Skeletal muscle satellite cell (primary cell): ENCODE data around the gene CADPS.

ENCODE experiments used
- H3K27me3 ChIP-seq: 2 replicates; pipeline ENCODE4 v1.7.0; 2013; ENCODE audit warnings: low read length; ENCODE audit not compliant: control insufficient read depth, insufficient read depth
- H3K36me3 ChIP-seq: 2 replicates; pipeline ENCODE4 v1.7.0; 2013; ENCODE audit warnings: mild to moderate bottlenecking, control low read depth, low read length; ENCODE audit not compliant: insufficient read depth
- H3K4me1 ChIP-seq: 2 replicates; pipeline ENCODE4 v1.7.0; 2013; ENCODE audit warnings: low read length; ENCODE audit not compliant: control insufficient read depth, insufficient read depth
- H3K4me2 ChIP-seq: 2 replicates; pipeline ENCODE4 v1.7.0; 2013; ENCODE audit warnings: mild to moderate bottlenecking, low read length
- H3K4me3 ChIP-seq: 2 replicates; pipeline ENCODE4 v1.7.0; 2013; ENCODE audit warnings: low read length
- H3K9ac ChIP-seq: 2 replicates; pipeline ENCODE4 v1.7.0; 2013; ENCODE audit warnings: mild to moderate bottlenecking, low read depth, low read length, moderate library complexity
- H3K9me3 ChIP-seq: replicated peaks from 2 replicates; pipeline ENCODE4 v1.7.0; 2013; ENCODE audit warnings: mild to moderate bottlenecking, control low read depth, low read length

CADPS gene

GRCh38 chr3:62439978-62440377, 435.2 kb downstream of the CADPS start:
- Histone ChIP-seq H3K9me3 (no peaks in the 10 kb centered on the region), H3K4me2 (no peak overlapping the region), H3K9ac (no peak overlapping the region), H3K4me3 (no peak overlapping the region), H3K27me3 (peaks cover 5% of the 10 kb centered on the region), H3K4me1 (no peaks in the 10 kb centered on the region), H3K36me3 (no peaks in the 10 kb centered on the region)

GRCh38 chr3:62439176-62439813, 435.9 kb downstream of the CADPS start:
- no peaks in the 10 kb centered on the region for H3K36me3 ChIP-seq

GRCh38 chr3:62436785-62437184, 438.4 kb downstream of the CADPS start:
- Histone ChIP-seq H3K36me3 (no peaks in the 10 kb centered on the region), H3K4me3 (no peak overlapping the region), H3K4me1 (no peaks in the 10 kb centered on the region), H3K9ac (no peak overlapping the region), H3K27me3 (peaks cover 5% of the 10 kb centered on the region), H3K9me3 (no peaks in the 10 kb centered on the region), H3K4me2 (no peak overlapping the region)

More at GRCh38 chr3:62439176-62439813, 435.9 kb downstream of the CADPS start:
- Histone ChIP-seq H3K4me1 (no peaks in the 10 kb centered on the region), H3K4me3 (no peak overlapping the region), H3K4me2 (no peak overlapping the region), H3K27me3 (peaks cover 5% of the 10 kb centered on the region), H3K9me3 (no peaks in the 10 kb centered on the region), H3K9ac (no peak overlapping the region)

- H3K9ac ChIP-seq: no peak overlapping the region
- H3K36me3 ChIP-seq: no peaks in the 10 kb centered on the region
- H3K4me1 ChIP-seq: no peaks in the 10 kb centered on the region
- no peaks in the 10 kb centered on the region for H3K27me3 ChIP-seq
- H3K4me2 ChIP-seq: no peak overlapping the region
- no peak overlapping the region for H3K4me3 ChIP-seq
- H3K9me3 ChIP-seq: no peaks in the 10 kb centered on the region
These were observed 441.8 kb downstream of the CADPS start for GRCh38 chr3:62433396-62433795.

- no peaks in the 10 kb centered on the region for H3K36me3 ChIP-seq
- H3K4me1 ChIP-seq: no peaks in the 10 kb centered on the region
- H3K4me2 ChIP-seq: no peak overlapping the region
- no peak overlapping the region for H3K9ac ChIP-seq
- peaks cover 4% of the 10 kb centered on the region for H3K27me3 ChIP-seq
- H3K9me3 ChIP-seq: no peaks in the 10 kb centered on the region
- H3K4me3 ChIP-seq: no peak overlapping the region
These were observed 454.0 kb downstream of the CADPS start for GRCh38 chr3:62421207-62421606.

- H3K9me3 ChIP-seq: no peaks in the 10 kb centered on the region
- H3K4me3 ChIP-seq: no peak overlapping the region
- H3K36me3 ChIP-seq: no peaks in the 10 kb centered on the region
- H3K4me2 ChIP-seq: no peak overlapping the region
- no peak overlapping the region for H3K9ac ChIP-seq
- H3K27me3 ChIP-seq: peaks cover 4% of the 10 kb centered on the region
- H3K4me1 ChIP-seq: no peaks in the 10 kb centered on the region
These were observed 459.1 kb downstream of the CADPS start for GRCh38 chr3:62416144-62416543.

- H3K4me1 ChIP-seq: no peaks in the 10 kb centered on the region
- no peaks in the 10 kb centered on the region for H3K36me3 ChIP-seq
- no peak overlapping the region for H3K4me2 ChIP-seq
- no peak overlapping the region for H3K4me3 ChIP-seq
- peaks cover 3% of the 10 kb centered on the region for H3K27me3 ChIP-seq
- H3K9me3 ChIP-seq: no peaks in the 10 kb centered on the region
- no peak overlapping the region for H3K9ac ChIP-seq
These were observed 459.9 kb downstream of the CADPS start for GRCh38 chr3:62415312-62415801.

GRCh38 chr3:62414786-62415185, 460.4 kb downstream of the CADPS start:
- H3K4me3 ChIP-seq: no peak overlapping the region
- no peak overlapping the region for H3K4me2 ChIP-seq
- H3K4me1 ChIP-seq: no peaks in the 10 kb centered on the region
- no peaks in the 10 kb centered on the region for H3K36me3 ChIP-seq
- H3K9ac ChIP-seq: no peak overlapping the region
- H3K27me3 ChIP-seq: no peaks in the 10 kb centered on the region
- no peaks in the 10 kb centered on the region for H3K9me3 ChIP-seq

- Histone ChIP-seq H3K9me3 (no peaks in the 10 kb centered on the region), H3K4me1 (no peaks in the 10 kb centered on the region), H3K4me3 (no peak overlapping the region), H3K27me3 (no peaks in the 10 kb centered on the region), H3K4me2 (no peak overlapping the region), H3K9ac (no peak overlapping the region), H3K36me3 (no peaks in the 10 kb centered on the region)
These were observed 461.5 kb downstream of the CADPS start for GRCh38 chr3:62413687-62414086.

GRCh38 chr3:62406945-62407344, 468.3 kb downstream of the CADPS start:
- no peak overlapping the region for H3K4me2 ChIP-seq
- H3K4me1 ChIP-seq: no peaks in the 10 kb centered on the region
- H3K9me3 ChIP-seq: no peaks in the 10 kb centered on the region

GRCh38 chr3:62405566-62405965, 469.6 kb downstream of the CADPS start:
- H3K9me3 ChIP-seq: no peaks in the 10 kb centered on the region
- H3K9ac ChIP-seq: no peak overlapping the region
- no peaks in the 10 kb centered on the region for H3K4me1 ChIP-seq
- H3K27me3 ChIP-seq: no peaks in the 10 kb centered on the region
- H3K4me2 ChIP-seq: no peak overlapping the region
- no peaks in the 10 kb centered on the region for H3K36me3 ChIP-seq
- no peak overlapping the region for H3K4me3 ChIP-seq

More at GRCh38 chr3:62406945-62407344, 468.3 kb downstream of the CADPS start:
- no peaks in the 10 kb centered on the region for H3K36me3 ChIP-seq
- no peaks in the 10 kb centered on the region for H3K27me3 ChIP-seq
- no peak overlapping the region for H3K4me3 ChIP-seq
- H3K9ac ChIP-seq: no peak overlapping the region

GRCh38 chr3:62405135-62405534, 470.1 kb downstream of the CADPS start:
- H3K36me3 ChIP-seq: no peaks in the 10 kb centered on the region
- H3K4me1 ChIP-seq: no peaks in the 10 kb centered on the region
- H3K9me3 ChIP-seq: no peaks in the 10 kb centered on the region
- no peak overlapping the region for H3K4me3 ChIP-seq
- H3K27me3 ChIP-seq: no peaks in the 10 kb centered on the region
- no peak overlapping the region for H3K4me2 ChIP-seq
- no peak overlapping the region for H3K9ac ChIP-seq
